GM18909 (cell line): ENCODE data around the gene KIF26B.

Source experiments
- ATAC-seq: cut with Tn5 transposase; IDR thresholded peaks from one replicate; pipeline ENCODE4 v1.9.1; 2021; ENCODE audit warnings: mild to moderate bottlenecking; ENCODE audit not compliant: unreplicated experiment, poor library complexity

KIF26B gene

DNA sequence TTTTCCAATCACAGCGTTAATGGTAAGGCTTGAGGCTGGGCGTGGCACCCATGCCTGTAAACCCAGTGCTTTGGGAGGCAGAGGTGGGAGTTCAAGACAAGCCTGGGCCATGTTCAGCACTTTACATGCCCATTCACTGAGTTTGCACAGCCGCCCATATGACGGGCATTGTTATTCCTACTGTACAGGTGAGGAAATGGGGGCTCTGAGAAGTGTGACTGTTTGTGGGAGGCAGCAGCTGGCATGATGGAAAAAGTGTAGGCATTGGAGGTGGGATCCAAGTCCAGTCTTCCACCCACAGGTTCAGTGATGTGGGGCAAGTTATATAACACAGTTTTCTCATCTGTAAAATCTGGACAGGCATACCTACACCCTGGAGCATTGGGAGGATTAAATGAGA lies 445.9 kb downstream of the KIF26B start:
- no peak for ATAC-seq

DNA sequence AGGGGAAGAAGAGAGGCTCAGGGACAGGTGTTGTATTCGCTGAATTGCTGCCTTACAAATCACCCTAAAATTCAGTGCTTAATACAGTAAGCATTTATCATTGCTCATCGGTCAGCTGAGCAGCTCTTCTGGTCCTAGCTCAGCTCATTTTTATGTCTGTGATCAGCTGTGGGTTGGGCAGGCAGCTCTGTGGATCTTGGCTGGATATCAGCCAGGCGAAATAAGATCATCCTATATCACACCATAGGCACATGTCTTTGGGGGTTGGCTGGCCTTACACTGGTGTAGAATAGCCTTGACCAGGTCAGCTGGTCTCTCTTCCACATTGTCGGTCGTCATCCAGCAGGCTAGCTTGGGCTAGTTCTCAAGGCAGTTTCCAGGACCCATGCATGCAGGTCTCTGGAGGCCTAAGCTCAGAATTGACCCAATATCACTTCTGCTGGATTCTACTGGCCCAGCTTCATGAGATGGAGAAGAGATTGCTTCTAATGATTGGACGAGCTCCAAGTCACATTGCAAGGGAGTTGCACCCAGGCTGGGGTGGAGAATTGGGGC lies 448.6 kb downstream of the KIF26B start:
- no peak for ATAC-seq

DNA sequence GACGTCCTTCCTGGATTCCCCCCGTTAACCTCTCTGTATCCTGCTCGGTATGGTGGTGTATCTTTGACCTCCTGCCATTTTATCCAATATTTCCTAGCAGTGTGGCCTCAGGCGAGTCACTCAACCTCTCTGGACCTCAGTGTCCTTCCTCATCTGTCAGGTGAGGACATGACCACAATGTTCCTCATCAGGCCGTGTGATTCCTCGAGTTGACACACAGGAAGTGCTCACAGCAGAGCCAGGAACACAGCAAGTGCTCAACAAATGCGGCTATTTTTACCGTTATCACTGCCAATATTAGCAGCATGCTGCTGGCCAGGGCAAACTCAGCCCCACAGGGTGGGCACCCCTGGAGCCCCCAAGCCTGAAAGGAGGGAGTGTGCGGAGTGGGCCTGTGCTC lies 450.2 kb downstream of the KIF26B start:
- no peak for ATAC-seq

DNA sequence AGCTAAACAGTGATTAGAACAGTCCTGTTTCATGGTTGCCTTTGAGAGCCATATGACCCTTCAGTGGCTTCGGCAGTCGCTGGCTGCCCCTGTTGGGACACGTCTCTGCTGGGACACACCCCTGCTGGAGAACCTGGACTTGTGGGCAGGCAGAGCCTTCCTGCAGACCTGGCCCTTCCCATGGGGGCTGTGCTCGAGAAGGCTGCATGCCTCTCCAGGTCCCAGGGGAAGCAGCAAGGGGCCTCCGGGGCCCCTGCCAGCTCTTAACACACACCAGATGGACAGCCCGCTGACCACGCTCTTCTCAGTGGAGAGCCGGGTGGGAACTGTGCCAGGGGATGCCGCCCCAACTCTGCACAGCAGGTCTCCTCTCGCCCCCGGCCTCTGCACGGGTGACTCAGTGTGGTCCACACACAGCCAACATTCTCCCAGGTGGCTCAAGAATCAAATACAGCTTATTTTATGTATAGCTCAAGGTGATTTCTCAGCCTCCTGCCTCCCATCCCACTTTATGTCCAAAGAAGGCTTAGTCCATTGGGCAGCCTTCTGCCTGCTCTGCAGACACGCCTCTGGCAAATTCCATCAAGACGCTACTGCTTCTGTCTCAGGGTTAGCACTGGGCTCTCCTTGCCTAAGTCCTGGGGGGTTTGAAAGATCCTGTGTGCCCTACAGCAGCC lies 450.8 kb downstream of the KIF26B start:
- no peak for ATAC-seq

DNA sequence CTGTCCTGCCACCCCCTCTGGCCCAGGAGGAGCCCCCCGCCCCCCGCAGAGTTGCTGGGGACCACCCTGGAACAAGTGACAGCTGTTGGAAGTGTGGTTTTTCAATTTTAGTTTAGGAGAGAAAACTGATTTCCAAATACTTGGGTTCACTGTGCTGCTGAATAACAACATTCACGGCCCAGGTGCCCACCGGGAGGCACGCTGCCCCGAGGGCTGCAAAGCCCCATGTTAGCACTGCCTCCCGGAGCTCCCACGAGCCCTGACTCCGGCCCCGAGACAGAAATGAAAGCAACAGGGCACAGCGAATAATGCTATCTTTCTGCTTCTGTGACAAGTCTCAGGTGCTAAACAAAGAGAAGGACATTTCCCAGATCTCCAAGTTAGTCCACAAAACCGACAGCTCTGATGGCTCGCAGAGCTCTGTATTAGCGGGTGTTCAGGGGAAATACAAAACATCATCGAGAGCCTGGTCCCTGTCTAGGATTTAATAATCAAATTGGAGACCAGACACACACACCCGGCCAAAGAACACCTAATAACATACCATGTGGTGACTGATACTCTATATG lies 451.5 kb downstream of the KIF26B start:
- no peak for ATAC-seq

DNA sequence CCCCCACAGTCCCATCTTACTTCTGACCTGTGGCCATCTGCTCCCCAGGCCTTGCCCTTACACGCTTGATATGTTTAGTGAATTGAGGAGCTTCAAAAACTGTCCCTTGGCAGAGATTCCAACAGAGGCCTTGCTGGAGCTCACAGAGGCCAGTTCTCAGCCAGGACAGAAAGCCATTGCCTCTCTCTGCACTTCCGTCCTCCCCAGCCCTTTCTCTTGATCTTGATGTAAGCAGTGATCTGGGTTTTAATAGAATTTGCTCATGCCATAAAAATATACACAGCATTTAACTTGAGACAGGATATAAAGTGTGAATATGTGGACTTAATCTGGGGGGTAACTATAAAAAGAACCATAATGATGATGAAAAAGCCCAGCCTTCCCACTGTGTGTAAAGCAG lies 453.5 kb downstream of the KIF26B start:
- ATAC-seq, result no peak

DNA sequence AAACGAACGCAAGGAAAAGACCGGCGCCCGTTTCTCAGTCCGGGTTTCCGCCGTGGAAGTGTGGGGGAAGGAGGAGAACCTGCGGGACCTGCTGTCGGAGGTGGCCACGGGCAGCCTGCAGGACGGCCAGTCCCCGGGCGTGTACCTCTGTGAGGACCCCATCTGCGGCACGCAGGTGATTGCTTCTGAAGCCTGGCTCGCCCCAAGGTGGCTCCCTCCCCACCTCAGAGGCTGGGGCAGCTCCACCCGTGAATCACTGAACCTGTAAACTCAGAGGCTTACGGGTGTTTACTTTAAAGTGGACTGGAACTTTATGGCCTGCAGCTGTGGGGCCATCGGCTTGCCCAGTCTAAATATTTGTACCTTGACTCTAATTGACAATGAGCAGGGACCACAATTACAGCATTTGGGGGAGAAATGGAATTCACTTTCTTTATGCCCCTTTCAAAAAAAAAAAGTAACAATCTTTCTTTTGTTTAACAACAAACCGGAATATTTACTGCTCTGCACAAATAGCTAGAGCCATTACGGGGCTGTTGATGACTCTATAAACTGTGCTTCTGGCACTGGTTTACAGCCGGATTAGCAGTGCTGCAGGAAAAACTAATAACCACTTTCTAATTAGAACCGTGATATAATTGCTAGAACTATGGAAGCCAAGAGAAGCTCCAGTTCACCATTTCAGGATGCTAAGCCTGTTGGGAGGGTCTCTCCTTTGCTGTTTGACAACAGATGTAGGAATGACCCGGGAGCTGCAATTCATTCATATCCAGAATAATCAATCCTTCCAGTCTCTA lies 454.8 kb downstream of the KIF26B start:
- no peak for ATAC-seq

DNA sequence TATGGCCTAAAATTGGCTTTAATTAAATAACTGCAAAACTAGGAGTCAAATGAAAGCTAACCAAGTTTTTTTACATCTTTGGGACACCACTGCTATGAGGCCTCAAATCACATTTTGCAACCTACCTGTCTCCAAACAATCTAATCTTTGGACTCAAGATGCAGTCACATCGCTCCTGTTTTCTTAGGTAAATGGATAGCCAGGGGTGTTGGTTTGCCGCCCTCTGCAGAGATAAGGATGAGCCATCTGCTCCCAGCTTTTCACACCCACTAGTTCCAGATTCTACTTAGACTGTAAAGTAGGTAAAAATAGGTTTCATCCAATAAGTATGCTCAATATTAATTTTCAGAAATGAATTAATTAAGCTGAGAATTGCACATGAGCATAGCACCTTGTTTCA lies 456.5 kb downstream of the KIF26B start:
- ATAC-seq, result no peak

DNA sequence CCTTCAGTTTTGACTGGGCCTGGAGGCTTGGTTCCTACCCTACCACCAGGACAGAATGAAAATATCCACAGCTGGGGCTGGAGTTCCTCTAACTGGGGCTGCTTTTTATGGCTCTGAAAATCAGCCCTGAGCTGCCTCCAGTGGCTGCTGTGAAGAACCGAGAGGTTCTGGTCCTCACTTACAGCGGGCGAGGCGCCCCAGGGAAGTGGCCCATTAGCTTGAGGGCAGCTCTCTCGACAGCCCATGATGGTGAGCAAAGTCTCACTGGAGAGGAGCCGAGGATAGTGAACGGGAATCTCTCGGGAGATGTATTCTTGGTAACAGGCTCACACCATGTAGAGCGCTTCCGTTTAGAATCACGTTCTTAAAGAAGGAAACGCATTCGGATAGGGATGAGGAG lies 459.7 kb downstream of the KIF26B start:
- no peak for ATAC-seq

DNA sequence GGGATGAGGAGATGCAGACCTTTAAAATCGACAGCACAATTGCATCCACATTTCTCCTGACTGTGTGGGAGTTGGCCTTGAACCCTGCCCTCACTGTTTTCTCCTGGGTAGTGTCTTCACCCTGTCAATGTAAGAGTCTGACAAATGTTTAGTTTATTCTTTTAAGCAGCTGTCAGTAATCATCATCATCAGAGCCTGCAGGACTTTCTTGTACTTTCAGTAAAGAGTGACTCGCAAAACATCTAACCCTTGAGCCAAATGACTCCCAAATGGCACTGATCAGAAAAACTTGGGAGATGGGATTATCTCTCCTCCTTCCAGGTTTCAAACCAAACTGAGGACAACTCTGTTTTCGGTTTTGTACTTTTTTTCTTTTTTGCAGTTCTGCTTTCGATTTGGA lies 460.2 kb downstream of the KIF26B start:
- ATAC-seq, result no peak

DNA sequence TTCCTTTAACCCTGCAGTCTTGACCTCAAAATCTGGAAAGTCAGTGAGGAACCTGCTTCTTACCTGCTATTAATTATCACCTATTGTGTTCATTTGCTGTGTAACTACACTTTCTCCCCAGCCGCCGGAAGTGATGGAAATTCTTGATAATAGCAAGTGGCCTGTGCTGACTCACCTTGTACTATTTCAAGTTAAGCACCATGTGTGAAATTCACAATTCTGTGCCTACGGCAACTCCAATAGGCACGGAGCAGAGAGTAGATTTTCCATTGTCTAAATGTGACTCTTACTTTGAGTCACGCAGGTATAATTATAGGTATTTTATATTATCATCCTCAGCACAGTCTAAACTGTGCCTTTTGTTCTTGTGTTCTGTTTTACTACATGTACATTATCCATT lies 466.8 kb downstream of the KIF26B start:
- ATAC-seq, result no peak

DNA sequence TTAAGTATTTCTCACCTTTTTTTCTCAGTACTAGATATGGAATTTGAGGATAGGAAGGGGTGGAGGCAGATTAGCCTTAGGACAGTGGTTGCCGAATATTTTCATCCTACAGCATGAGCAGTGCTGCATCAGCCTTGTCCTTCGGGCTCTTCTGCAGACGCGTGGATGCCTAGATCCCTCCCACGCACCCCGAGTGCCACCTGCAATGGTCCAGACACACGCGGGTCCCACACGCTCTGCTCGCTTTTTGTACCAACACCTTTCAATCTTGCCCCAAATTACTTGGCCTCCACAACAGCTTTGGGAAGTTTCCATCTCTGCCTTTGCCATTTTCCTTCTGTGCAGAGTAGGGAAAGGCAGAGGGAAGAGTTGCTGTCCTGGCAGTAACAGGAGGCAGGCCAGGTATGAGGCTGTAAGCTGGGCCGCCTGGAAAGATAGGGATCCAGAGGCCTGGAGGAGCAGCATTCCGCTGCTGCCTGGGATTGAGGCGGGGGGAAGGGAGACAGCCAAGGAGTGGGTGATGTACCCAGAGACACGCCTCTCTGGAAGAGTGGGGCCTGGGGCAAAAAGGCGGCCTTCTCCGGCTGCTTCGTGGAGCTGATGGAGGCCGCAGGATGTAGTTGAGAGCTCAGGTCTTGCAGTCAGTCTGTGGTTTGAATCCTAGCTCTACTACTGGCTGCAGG lies 467.7 kb downstream of the KIF26B start:
- ATAC-seq, result no peak

DNA sequence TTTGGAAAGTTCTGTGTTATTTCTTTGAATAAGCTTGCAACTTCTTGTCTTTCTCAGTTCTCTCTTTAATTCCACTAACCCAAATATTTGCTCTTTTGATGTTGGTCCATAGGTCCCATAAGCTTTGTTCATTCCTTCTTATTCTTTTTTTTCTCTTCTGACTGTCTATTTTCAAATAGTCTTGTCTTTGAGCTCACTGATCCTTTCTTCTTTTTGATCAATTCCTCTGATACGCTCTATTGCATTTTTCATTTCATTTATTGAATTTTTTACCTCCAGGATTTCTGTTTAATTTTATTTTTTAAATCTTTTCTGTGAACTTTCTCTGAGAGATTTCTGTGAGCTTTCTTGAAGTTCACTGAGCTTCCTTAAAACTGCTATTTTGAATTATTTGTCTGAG lies 486.6 kb downstream of the KIF26B start:
- no peak for ATAC-seq

DNA sequence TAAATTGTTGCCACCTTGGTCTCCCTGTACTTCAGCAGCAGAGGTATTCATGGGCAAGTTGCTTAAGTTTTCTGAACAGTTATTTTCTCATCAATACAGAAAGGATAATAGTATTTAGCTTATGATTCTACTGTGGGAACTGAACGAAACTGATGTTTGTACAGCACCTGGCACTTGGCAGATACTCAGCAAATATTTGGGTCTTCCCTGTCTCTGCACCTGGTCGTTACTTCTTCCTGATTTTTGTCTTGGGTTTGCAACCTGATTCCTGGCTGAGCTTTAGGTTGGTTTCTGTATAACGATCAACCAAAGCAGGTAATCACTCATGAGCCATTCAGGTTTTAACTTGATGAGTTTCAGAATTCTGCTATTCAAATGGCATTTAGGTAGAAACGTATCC lies 490.6 kb downstream of the KIF26B start:
- ATAC-seq, result peak; percentile 33

DNA sequence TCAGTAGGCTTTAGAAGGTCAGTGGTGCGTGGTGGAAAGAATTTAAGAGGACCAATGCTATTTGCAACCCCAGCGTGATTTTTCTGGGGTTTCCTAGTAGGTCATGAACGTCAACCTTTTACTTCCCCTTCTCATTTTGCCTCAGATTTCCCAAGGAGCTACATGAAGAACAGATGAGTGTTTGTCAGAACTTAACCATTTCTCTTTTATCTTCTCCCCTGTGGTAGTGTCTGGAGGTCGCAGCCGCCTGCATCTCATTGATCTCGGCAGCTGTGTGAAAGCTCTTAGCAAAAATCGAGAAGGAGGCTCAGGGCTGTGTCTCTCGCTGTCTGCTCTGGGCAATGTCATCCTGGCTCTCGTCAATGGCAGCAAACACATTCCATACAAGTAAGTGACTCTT lies 491.1 kb downstream of the KIF26B start:
- peak; percentile 52 for ATAC-seq

DNA sequence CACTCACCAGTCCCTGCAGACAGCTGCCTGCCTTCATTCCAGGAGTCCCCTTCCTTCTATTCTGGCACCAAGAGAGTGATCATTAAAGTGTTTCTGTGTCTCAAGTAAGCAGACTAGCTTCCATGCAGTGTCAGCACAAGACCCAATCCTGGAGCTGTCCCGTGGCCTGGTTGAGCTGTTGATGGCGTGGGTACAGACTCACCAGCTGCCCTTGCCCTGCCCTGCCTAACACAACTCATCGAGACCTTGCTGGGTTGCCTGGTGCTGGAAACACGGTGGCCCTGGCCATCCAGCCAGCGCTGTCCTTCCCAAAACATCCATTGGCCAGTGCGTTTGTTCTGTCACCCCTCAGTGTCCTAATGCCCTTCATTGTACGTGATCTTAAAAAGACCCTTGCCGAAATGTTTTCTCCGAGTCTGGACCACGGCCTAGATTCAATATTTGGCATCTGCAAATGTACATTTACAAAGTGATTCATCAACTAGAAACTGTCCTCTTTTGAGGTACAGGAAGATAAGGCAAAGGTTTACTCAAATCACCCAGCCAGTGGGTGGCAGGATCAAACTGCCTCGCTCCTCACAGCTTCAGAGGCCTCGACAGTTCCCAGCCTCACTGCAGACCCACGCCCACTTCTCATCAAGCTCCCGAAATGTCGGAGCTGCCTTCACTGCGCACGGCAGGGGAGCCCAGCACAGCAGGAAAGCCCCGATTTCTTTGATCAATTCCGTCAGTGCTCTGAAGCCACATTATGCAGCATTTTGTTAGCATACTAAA lies 494.2 kb downstream of the KIF26B start:
- ATAC-seq, result no peak

DNA sequence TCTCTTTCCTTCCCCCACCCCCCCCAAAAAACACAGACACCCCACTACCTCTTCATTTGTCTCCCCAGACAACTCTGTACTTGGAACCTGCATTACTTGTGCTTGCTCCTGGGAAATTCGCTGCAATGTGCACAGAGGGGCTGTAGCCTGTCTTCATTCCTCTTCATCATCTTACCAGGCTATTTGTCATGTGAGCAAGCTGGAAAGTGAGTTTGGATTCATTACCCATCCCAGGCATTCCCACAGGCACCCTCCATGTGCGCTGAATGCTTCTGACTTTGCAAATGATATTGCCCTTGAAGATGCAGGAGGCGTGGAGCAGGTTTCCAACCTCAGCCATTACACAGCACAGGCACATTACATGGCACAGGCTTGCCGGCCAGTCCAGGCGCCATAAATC lies 494.9 kb downstream of the KIF26B start:
- ATAC-seq, result no peak

DNA sequence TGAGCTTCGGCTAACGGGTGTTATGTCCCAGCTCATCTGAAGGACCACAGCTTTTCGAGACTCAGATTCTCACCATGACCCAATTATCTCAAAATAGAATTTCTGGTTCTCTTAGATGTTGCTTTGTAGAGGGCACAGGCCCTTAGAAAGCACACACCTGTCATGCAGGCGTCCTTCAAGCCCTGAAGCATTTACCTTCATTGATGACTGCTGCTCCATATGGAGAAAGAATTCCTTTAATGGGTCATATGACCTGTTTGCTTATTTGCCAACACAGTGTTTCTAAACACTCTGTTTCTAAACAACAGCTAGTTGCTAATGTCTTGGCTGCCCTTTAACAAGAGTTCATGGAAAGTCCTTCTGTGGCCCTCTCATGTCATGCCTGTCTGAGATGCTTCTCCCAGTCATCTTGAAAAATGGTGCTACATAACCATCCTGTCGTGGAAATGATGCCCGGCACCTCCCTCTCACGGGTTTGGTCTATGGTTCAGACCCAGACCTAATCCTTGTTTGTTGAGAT lies 495.7 kb downstream of the KIF26B start:
- no peak for ATAC-seq

DNA sequence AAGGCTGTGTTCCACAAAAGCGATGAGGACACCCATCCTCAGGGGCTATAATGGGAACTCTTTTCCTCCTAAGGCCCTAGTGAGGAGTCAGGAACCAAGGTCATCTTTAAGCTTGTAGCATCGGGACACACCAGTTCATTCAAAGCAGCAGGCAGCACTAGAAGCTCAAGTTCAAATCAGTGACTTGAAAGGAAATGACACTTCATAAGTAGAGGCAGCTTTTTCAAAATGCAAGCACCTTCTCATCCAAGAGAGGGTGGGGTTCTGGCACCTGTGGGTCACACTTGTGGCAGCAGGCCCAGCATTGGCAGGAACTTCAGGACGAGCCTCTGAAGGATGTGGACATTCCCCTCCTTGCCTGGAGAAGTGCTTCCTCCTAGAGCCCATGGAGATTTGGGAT lies 496.3 kb downstream of the KIF26B start:
- ATAC-seq, result no peak

DNA sequence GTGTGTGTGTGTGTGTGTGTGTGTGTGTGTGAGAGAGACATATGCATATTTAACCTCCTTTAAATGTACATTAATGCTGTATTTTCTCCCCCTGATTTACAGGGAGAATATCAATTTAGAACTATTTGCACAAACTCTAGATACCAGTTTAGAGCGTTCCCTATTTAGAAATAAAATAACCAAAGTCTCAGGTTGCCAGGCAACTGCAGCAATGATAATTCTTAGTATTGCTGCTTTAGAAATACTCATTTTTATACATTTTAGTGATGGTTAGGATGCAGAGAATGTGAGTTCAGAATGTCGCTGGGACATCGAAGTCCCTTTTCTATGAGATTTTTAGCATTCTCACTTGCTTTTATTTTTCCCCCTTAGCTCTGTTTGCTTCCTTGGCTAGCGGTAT lies 497.3 kb downstream of the KIF26B start:
- no peak for ATAC-seq
